Prostate gland (tissue), 2 donors: ENCODE data around the gene HDAC10.

Experiments used
- CTCF ChIP-seq, 4 experiments: fragments of 200-600 bp in 2 of 4; fragments of 450-650 bp in 2 of 4; sonication (generic) in 2 of 4; IDR thresholded peaks; 1 replicate in 3 of 4; 2 replicates in 1 of 4; pipeline ENCODE4 v1.5.1; 2016 to 2019; ENCODE audit warnings: antibody characterized with exemption in 4 of 4, mild to moderate bottlenecking in 2 of 4, moderate library complexity in 2 of 4
- POLR2A ChIP-seq: fragments of 450-650 bp; IDR thresholded peaks from one replicate; pipeline ENCODE4 v1.6.1; 2016; ENCODE audit warnings: antibody characterized with exemption, mild to moderate bottlenecking
- POLR2AphosphoS5 ChIP-seq: sonication (generic); formaldehyde crosslinking; IDR thresholded peaks from one replicate; pipeline ENCODE4 v1.6.1; 2017; ENCODE audit warnings: antibody characterized with exemption

GRCh38 chr22:50262973-50263617 is 12.0 kb upstream of the HDAC10 start:
- TF ChIP-seq POLR2A (no peak), CTCF (IDR thresholded peaks at IDR 0.05) (no peak), POLR2AphosphoS5 (no peak)
